HG02588 (cell line): Measurements from ENCODE around the gene TXN.

Experiments
- ATAC-seq: cut with Tn5 transposase; IDR thresholded peaks from one replicate; pipeline ENCODE4 v1.9.1; 2021; ENCODE audit warnings: mild to moderate bottlenecking, moderate library complexity; ENCODE audit not compliant: unreplicated experiment

The TXN gene

DNA sequence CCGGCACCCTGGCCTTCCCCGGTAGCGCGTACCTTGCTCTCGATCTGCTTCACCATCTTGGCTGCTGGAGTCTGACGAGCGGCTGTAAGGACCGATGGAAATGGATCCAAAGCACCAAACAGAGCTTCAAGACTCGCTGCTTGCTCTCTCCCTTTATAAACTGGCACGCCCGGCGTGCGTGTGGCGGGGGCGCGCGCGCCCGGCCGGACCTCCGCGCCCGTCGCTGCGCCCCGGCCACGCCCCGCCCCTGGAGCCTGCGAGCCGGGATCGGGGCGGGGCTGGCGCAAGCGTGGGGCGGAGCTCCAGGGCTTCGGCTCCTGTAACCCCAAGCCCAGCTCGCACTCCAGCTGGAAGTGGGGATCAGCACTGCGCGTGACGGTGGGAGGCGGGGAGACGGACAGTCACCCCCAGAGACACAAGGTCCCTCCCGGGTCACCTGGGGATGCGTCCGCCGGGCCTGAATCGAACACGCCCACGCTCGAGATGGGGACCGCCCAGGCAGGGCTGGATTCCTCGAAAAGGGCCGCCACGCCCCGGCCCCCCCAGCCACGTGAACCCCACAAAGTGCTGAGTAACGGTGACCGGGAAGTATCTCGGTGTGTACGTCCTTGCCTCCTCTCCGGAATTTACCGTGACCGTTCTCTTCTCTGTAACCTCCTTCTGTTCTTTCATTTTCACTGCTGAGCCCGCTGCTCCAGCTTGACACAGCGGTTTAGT is at the start of gene TXN:
TSS of gene TXN (minus strand) at position 128 of the 717 bp plus-strand sequence. CDS start at position 56, 72 bp downstream.
- ATAC-seq, result peak; percentile 70

DNA sequence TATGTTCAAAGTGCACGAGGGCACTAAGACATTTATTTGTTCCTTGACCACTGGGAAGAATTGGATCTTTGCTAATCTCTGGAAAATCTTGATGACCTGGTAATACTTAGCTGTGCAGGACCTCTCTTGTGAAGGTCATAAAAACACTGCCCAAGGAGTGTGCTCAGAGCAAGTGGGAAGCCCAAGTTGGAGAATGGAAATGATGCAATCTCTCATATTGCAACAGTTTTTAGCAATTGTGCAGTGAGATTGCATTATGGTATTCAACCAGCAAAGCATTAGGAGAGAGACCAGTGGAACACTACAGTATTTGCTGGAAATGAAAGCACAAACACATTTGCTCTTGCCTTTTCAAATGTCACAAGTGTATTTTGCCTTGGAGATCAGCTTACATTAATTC is 46.8 kb upstream of the TXN start:
- ATAC-seq, result no peak

DNA sequence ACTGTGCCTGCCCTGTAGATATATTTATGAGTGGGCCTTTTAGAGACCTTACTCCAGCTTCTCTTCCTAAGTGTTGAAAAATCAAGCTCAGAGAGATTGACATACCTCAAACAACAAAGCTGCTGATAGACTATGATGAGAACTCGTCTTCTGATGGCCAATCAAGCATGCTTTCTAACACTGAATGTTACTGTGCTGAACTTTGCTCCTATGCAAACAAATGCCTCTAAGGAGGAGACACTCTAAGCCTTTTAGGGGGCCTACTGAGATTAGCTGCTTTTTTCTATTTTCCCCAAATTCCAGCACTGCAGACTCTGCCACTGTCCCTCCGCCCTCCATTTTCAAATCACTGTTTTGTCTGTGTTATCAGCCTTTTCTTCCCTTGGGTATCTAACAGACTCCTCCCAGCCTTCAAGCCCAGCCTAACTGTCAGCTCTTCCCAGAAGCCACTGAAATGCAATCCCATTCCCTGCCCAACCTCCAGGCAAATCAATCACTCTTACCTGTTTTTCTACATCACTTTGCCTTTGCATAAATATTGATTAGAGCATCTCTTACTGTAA is 41.8 kb upstream of the TXN start:
- no peak for ATAC-seq

DNA sequence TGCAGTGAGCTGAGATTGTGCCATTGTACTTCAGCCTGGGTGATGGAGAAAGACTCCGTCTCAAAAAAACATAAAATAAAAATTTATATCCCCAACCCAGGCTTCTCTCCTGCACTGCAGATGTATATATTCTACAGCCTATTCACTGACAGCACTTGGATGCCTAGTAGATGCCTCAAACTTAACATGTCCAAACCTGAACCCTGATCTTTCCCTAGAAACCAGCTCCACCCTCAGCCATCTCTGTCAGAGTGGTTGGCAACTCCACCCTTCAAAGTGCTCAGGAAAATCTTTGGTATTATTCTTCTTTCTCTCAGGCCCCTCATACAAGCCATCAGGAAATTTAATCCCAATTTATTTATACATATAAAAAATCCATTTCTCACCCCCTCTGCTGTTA is 36.9 kb upstream of the TXN start:
- no peak for ATAC-seq

DNA sequence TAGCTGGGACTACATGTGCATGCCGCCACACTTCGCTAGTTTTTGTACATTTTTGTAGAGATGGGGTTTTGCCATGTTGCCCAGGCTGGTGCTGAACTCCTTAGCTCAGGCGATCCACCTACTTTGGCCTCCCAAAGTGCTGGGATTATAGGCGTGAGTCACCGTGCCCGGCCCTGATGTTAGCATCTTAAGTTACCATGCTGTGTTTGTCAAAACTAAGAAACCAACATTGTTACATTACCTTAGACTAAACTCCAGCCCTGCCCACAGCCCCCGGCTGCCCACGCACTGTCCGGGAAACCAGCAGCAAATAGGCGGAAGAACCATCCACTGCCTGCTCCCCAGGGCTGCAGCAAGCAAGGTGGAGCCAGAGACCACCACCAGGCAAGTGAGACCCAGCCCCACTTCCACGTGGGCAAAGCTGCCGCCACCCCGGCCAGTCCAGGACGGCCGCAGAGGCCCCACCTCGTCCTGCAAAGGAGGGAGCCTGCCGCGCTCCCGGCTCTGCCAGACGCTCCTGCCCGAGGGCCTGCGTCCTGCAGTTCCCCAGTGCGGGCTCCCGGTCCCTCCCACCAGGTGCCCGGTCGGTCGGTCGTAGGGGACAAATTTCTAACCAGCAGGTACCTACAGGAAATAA is 35.7 kb upstream of the TXN start:
- no peak for ATAC-seq

DNA sequence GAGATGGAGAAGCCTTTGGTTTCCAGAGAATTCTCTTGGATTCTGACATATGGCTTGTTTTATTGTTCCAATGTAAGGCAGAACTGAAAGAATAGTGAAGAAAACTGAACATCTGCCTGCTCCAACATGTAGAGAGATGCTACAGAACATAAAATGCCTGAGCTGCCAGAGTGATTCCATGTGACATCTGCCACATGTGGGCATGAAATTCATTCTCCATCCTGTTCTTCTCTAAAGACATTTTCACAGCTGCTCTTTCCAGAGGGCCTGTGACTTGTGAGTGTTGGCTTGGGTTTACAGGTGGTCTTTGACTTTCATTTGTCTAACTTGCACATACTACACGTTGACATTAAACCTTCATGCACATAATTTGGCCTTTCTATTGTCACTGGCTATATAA is 33.7 kb upstream of the TXN start:
- no peak for ATAC-seq

DNA sequence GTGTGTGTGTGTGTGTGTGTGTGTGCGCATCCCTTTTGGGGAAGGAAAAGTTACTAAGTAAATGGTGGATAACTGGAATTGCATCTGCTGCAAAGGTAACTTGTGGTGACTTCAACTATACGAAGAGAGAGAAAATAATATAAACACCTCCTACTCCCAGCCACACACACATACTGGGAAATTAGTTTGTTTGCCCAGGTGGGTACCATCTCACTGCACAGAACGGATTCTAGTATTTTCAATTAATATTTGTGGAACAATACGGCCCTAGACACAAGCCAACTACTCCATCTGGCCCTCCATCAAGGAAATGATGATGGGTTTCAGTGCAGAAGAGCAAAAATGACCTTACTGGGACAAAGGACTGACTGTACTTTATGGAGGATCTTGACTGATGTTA is 32.2 kb upstream of the TXN start:
- no peak for ATAC-seq

DNA sequence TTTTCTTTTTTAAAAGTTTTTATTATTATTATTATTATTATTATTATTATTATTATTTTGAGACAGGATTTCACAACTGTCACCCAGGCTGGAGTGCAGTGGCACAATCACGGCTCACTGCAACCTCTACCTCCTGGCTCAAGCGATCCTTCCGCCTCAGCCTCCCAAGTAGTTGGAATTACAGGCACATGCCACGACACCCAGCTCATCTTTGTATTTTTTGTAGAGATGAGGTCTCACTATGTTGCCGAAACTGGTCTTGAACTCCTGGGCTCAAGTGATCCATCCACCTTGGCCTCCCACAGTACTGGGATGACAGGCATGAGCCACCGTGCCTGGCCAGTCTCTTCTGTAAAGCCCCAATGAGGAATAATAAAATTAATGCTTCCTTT is 31.0 kb upstream of the TXN start:
- no peak for ATAC-seq

DNA sequence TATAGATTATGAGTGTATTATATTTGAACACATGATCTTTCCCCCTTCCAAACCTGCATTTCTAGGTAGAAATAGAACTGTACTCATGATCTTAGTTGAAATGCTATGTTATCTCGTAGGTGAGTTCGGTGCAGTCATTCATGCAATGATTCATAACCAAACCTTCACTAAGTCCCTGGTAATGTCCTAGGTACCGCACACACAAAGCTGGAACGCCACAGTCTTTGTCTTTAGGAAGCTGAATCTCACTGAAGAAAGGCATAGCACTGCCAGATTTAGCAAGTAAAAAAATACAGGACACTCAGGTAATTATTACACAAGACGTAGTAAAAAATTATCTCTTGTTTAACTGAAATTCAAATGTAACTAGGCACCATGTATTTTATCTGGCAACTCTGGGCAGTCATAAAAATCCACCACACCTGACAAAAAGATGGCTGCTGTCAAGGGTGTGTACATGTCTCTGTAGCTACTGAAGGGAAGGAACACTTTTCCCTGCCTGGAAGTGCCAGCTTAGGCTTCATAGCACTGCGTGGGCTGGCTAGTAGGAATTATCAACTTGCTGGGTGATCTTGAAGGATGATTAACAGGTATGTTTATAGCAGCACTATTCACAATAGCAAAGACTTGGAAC is 28.0 kb upstream of the TXN start:
- no peak for ATAC-seq

DNA sequence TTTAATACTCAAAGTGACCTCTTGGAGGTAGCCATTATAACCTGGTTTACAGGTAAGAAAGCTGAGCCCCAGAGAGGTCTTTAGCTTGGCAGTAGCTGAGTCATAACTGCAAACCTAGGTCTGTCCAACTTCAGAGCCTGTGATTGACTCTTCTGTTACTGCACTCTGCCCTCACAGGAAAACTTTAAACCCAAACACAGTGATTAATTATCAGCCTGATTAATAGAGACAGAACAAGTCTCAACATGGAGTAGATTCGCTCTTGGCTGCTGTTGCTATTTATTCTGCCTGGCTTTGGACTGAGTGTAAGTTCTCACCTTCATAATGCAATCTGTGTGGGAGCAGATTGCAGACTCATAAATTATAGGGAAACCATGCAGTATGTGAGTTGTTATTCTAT is 27.4 kb upstream of the TXN start:
- ATAC-seq, result no peak

DNA sequence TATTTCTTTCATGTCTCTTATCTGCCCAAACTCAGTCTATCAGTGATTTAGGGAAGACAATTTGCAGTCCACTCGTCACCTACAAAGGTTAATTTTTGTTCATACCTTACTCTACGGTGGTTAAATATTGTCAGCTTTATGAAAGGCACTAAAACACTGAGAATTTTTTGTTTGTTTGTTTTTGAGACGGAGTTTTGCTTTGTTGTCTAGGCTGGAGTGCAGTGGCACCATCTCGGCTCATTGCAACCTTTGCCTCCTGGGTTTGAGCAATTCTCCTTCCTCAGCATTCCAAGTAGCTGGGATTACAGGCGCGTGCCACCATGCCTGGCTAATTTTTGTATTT is 26.4 kb upstream of the TXN start:
- ATAC-seq, result no peak

DNA sequence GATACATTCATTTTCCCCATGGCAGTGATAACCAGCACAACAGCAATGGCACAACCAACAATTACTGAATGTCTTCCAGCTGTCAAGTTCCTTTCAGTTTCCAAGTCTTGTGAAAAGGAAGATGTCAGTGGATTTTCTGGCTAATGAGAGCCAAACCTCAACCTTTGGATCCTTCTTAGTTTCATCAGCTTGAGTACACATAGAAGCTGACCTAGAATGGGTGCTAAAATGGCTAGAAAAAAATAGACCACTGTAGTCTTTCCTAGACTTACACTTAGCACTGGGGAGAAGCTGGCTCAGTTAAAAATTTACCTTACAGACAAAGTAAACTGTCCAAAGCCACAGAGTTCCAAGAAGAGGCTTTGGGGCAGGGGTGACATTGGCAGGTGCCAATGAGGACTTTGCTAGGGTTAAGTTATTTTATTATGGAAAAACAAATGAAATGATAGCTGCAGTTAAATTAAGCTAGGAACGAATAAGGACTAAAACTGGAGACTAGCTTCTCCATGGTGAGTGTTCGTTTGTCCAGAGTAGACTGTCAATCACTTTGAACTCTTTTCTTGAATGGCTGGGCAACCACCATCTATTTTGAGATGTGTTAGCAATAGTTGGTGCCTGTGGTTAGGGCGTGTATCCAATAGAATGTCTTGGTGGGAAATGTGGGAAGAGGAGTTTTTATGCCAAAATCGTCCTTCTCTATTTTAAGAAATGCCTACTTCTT is 25.9 kb upstream of the TXN start:
- ATAC-seq, result no peak

DNA sequence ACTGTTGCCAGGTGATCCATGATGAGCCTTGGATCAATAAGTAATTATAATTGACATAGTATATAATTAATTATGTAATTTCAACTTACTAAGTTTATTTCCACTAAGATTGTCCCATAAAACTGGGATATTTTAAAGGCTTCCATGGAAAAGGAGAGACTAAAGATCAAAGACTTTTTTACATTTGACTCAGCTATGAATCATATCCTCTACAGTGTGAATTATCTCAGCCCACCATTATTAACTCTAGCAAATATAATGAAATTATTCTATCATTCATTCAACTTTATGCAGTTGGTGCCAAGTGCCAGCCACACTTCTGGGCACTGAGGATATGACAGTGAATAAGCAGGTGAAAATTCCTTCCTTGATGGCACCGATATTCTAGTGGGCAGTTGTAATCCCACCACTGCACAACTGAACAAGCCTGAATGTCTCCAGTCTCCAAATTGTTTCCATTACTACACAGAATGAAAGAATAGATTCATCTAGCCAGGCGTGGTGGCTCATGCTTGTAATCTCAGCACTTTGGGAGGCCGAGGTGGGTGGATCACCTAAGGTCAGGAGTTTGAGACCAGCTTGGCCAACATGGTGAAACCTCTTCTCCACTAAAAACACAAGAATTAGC is 21.9 kb upstream of the TXN start:
- no peak for ATAC-seq

DNA sequence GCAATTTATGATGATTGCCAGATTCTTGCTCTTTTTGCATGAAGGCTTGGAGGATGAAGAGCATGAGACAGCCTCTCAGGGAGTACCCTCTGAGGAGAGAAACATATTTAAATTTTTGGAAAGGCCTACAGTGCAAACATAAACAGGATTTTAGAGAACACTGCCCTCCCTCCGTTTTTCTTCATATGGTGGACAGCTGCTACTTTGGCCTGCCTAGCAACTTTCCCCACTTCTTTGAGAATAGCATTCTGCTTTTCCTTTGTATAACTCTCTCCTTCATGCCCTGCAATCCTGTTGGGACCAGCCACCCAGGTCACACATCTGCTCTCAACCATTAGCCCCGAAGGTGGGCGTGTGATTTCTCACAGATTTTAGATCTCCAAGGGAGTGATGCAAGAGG is 20.5 kb upstream of the TXN start:
- ATAC-seq, result no peak

DNA sequence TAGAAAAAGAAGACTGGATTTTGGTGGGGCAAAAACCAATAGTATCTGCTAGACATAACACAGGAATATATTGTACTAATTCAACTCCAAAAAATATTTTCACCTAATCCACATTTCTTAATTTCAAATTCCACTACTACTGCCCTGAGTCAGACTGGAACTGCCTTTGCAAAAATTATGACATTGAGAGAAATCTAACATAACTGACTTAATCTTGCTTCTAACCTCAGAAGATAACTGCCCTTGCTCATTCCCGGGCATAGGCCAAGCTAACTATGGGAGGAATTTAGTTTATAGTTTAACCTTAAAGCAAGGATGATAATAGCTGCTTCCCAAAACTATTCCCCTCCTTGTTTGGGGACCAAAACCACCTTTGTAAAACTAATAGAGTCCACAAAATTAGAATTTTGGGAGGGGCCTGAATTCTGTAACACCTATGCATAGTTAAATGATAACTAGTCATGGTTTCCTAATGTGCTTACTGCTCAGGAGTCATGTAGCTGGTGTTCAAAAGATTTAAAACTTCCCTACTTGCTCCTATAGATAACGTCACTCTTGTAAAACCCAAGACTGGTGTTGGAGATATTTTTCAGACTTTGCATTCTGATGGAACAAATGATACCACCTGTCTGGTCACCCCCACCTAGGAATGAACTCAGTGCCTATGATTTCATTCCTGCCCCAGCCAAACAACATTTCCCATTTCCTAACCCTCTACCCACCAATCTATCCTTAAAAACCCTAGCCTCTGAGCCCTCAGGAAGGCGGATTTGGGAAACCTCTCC is 14.1 kb upstream of the TXN start:
- ATAC-seq, result no peak

DNA sequence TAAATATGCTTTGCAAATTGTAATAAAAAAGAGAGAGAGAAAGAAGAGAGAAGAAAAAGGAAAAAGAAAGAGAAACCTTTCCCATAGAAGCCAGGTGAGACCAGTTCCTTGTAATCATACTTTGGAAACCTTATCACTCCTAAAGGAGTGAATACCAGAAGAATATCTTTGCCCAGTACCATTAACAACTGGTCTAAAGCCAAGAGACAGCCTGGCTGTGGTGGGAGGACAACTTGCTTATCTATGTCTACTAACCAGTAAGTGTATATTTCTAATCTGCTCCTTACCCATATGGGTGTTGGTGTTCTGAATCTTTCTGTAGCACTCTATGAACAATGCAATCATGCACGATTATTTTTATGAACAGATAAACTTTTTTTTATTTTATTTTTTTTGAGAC is 10.5 kb upstream of the TXN start:
- ATAC-seq, result no peak

DNA sequence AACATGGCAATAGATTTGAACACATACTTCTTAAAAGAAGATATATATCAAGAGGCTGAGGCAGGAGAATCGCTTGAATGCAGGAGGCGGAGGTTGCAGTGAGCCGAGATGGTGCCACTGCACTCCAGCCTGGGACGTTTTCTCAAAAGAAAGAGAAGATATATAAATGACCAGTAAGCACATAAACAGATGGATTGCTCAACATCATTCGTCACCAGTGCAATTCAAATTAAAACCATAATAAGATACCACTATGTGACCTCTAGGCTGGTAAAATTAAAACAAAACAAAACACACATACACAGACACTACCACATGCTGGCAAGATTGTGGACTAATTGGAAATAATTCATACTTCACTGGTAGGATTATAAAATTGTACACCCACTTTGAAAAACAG is 5.3 kb upstream of the TXN start:
- no peak for ATAC-seq

DNA sequence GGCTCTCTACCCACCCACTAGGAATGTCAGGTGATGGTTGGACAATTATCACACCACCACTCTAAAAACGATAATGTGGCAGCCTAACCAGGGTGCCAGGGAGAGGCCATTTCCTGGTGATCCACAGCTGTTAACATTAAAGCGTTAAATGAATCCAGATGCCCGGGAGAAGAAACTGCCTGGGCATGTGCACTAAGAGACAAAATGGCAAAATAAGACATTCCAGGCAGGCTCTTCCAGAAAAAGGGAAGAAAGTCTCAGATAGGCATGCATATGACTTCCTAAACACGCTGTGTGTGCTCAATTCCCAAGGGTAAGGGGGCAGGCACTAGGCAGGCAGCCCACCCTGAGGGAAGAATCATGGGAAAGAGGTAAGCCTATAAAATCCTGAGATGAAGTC is 4.6 kb upstream of the TXN start:
- no peak for ATAC-seq

DNA sequence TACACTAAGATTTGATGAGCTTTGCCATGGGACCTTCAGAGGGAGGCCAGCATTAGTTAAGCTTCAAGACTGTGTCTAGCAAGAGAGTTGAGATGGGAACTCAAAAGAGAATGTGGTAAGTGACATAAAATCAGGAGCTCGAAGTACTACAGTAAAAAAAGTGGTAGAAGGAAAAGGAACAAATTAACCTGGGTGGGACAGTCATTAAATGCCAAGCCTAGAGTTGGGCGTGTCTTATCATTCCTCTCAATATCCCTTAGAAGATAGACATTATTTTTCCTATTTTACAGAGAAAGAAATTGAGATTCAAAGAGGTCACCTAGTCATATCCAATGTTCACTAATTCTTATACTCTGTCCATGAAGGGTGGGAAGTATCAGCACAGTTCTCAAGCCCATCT is 3.3 kb upstream of the TXN start:
- ATAC-seq, result no peak

DNA sequence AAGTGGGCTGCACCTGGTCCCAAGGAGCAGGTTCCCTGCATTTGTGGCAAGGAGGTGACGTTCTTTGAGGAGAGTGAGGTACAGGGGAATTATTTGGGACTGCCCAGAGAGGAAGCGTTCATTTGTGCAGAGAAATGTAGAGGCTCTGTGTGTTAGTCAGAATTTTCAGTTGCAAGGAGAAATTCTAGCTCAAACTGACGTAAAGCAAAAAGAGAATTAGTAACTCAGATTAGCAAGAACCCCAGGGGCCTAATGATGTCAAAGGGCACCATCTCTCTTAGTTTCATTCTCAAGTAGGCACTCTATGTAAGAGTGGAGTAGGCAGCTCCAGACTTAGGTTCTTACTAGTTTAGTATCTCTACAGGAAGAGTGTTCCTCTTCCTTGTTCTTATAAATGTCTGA is 2.4 kb upstream of the TXN start:
- ATAC-seq, result no peak
